ENCODE measurements around the gene OR6C76.

OR6C76 gene

GRCh38 chr12:55425954-55426353 is at the start of gene OR6C76:
OR6C76 (plus strand) TSS chr12:55426254; CDS start chr12:55426254, 0 bp downstream.
- Histone ChIP-seq H3F3A (ENCODE audit: low read depth) (no peaks in the 10 kb centered on the region), H3K79me2 (ENCODE audit: insufficient read depth, low read length) (no peaks in the 10 kb centered on the region), H3K9ac (ENCODE audit: low read depth, low read length, poor library complexity, severe bottlenecking) (no peak within 1 kb of the TSS), H3K27me3 (ENCODE audit: insufficient read depth, low read length, poor library complexity, severe bottlenecking) (no peaks in the 10 kb centered on the region), H4K20me1 (ENCODE audit: insufficient read depth, low read length, poor library complexity, severe bottlenecking) (no peaks in the 10 kb centered on the region), H3K4me2 (ENCODE audit: low read depth, low read length, poor library complexity, severe bottlenecking) (no peak within 1 kb of the TSS), H2AFZ (ENCODE audit: low read length) (no peak within 1 kb of the TSS), H3K9me2 (replicated peaks; ENCODE audit: low read depth, low read length) (no peaks in the 10 kb centered on the region), H3K9me3 (ENCODE audit: insufficient read depth, low read depth, low read length) (no peaks in the 10 kb centered on the region), H3K4me3 (ENCODE audit: low read length, poor library complexity, severe bottlenecking) (no peak within 1 kb of the TSS), H3K4me1 (ENCODE audit: insufficient read depth, low read length, poor library complexity, severe bottlenecking) (no peaks in the 10 kb centered on the region), H3K36me3 (ENCODE audit: insufficient read depth, low read length) (no peaks in the 10 kb centered on the region)
- TF ChIP-seq CTCF (conservative IDR thresholded peaks at IDR 0.05; ENCODE audit: low read length) (no peak), EZH2phosphoT487 (IDR thresholded peaks at IDR 0.05; ENCODE audit: borderline replicate concordance) (no peak)

GRCh38 chr12:55385891-55386290 is 40.2 kb upstream of the OR6C76 start:
- no peaks in the 10 kb centered on the region for H3F3A ChIP-seq (ENCODE audit: low read depth)
- H3K36me3 ChIP-seq (ENCODE audit: insufficient read depth, low read length) = no peaks in the 10 kb centered on the region
- TF ChIP-seq EZH2phosphoT487 (IDR thresholded peaks at IDR 0.05; ENCODE audit: borderline replicate concordance) = no peak
- no peak for TF ChIP-seq CTCF (conservative IDR thresholded peaks at IDR 0.05; ENCODE audit: low read length)
- H3K9ac ChIP-seq (ENCODE audit: low read depth, low read length, poor library complexity, severe bottlenecking) = no peak overlapping the region
- H3K4me2 ChIP-seq (ENCODE audit: low read depth, low read length, poor library complexity, severe bottlenecking) = no peak overlapping the region
- H3K4me1 ChIP-seq (ENCODE audit: insufficient read depth, low read length, poor library complexity, severe bottlenecking) = no peaks in the 10 kb centered on the region
- H3K9me2 ChIP-seq (replicated peaks; ENCODE audit: low read depth, low read length) = no peaks in the 10 kb centered on the region
- H3K27me3 ChIP-seq (ENCODE audit: insufficient read depth, low read length, poor library complexity, severe bottlenecking) = no peaks in the 10 kb centered on the region
- H3K9me3 ChIP-seq (ENCODE audit: insufficient read depth, low read depth, low read length) = no peaks in the 10 kb centered on the region
- H2AFZ ChIP-seq (ENCODE audit: low read length) = no peak overlapping the region
- no peak overlapping the region for H3K4me3 ChIP-seq (ENCODE audit: low read length, poor library complexity, severe bottlenecking)
- H4K20me1 ChIP-seq (ENCODE audit: insufficient read depth, low read length, poor library complexity, severe bottlenecking) = no peaks in the 10 kb centered on the region
- H3K79me2 ChIP-seq (ENCODE audit: insufficient read depth, low read length) = no peaks in the 10 kb centered on the region

- no peak for TF ChIP-seq CTCF (conservative IDR thresholded peaks at IDR 0.05; ENCODE audit: low read length)
- TF ChIP-seq EZH2phosphoT487 (IDR thresholded peaks at IDR 0.05; ENCODE audit: borderline replicate concordance) = no peak
- Histone ChIP-seq H2AFZ (ENCODE audit: low read length) (no peak overlapping the region), H3K4me2 (ENCODE audit: low read depth, low read length, poor library complexity, severe bottlenecking) (no peak overlapping the region), H3K9ac (ENCODE audit: low read depth, low read length, poor library complexity, severe bottlenecking) (no peak overlapping the region), H4K20me1 (ENCODE audit: insufficient read depth, low read length, poor library complexity, severe bottlenecking) (no peaks in the 10 kb centered on the region), H3K79me2 (ENCODE audit: insufficient read depth, low read length) (no peaks in the 10 kb centered on the region), H3K4me1 (ENCODE audit: insufficient read depth, low read length, poor library complexity, severe bottlenecking) (no peaks in the 10 kb centered on the region), H3K27me3 (ENCODE audit: insufficient read depth, low read length, poor library complexity, severe bottlenecking) (no peaks in the 10 kb centered on the region), H3K36me3 (ENCODE audit: insufficient read depth, low read length) (no peaks in the 10 kb centered on the region), H3K9me3 (ENCODE audit: insufficient read depth, low read depth, low read length) (no peaks in the 10 kb centered on the region), H3F3A (ENCODE audit: low read depth) (no peaks in the 10 kb centered on the region), H3K4me3 (ENCODE audit: low read length, poor library complexity, severe bottlenecking) (no peak overlapping the region), H3K9me2 (replicated peaks; ENCODE audit: low read depth, low read length) (no peaks in the 10 kb centered on the region)
Observed at GRCh38 chr12:55392032-55392795, 33.8 kb upstream of the OR6C76 start.
